OCI-LY1 (cell line): ENCODE data around the gene OSMR.

Experiments used
- H2AFZ ChIP-seq: fragments of 200-600 bp; sonication (generic), shearing (Covaris generic); 2 replicates; pipeline ENCODE4 v1.6.0; 2014; ENCODE audit warnings: antibody characterized with exemption, mild to moderate bottlenecking, low read length
- H3F3A ChIP-seq: fragments of 200-600 bp; sonication (generic), shearing (Covaris generic); 2 replicates; pipeline ENCODE4 v1.6.0; 2014; ENCODE audit warnings: mild to moderate bottlenecking, antibody characterized with exemption, low read length, moderate library complexity; ENCODE audit not compliant: insufficient read depth
- H3K27ac ChIP-seq: fragments of 200-600 bp; sonication (generic); 2 replicates; pipeline ENCODE4 v1.5.1; 2014; ENCODE audit warnings: low read length, mixed run types, mild to moderate bottlenecking, low read depth; ENCODE audit not compliant: poor library complexity, severe bottlenecking
- H3K27me3 ChIP-seq: fragments of 200-600 bp; sonication (generic); 2 replicates; pipeline ENCODE4 v1.6.0; 2014; ENCODE audit warnings: antibody characterized with exemption, mild to moderate bottlenecking, low read length, moderate library complexity; ENCODE audit not compliant: insufficient read depth
- H3K36me3 ChIP-seq: fragments of 200-600 bp; sonication (generic); 2 replicates; pipeline ENCODE4 v1.6.1; 2014; ENCODE audit warnings: mild to moderate bottlenecking, antibody characterized with exemption, low read length, moderate library complexity, mixed read lengths; ENCODE audit not compliant: insufficient read depth
- H3K4me1 ChIP-seq: fragments of 200-600 bp; sonication (generic); 2 replicates; pipeline ENCODE4 v1.5.1; 2014; ENCODE audit warnings: mild to moderate bottlenecking, low read length, moderate library complexity; ENCODE audit not compliant: insufficient read depth, severe bottlenecking
- H3K4me2 ChIP-seq: fragments of 200-600 bp; sonication (generic), shearing (Covaris generic); 2 replicates; pipeline ENCODE4 v1.6.1; 2014; ENCODE audit warnings: low read length
- H3K4me3 ChIP-seq: fragments of 200-600 bp; sonication (generic); 2 replicates; pipeline ENCODE4 v1.5.1; 2014; ENCODE audit warnings: low read length, low read depth, mild to moderate bottlenecking, mixed read lengths; ENCODE audit not compliant: poor library complexity, severe bottlenecking
- H3K79me2 ChIP-seq: fragments of 200-600 bp; shearing (Covaris generic); 2 replicates; pipeline ENCODE4 v1.6.1; 2016; ENCODE audit warnings: mixed run types, low read length, mixed read lengths; ENCODE audit not compliant: insufficient read depth
- H3K9ac ChIP-seq: fragments of 200-600 bp; sonication (generic), shearing (Covaris generic); 2 replicates; pipeline ENCODE4 v1.6.1; 2014; ENCODE audit warnings: mild to moderate bottlenecking, low read length, mixed read lengths
- H3K9me2 ChIP-seq: fragments of 200-600 bp; sonication (generic), shearing (Covaris generic); 2 replicates; pipeline ENCODE4 v1.6.1; 2014; ENCODE audit warnings: low read depth, mild to moderate bottlenecking, low read length, mixed read lengths
- H3K9me3 ChIP-seq: fragments of 200-600 bp; shearing (Covaris generic); 2 replicates; pipeline ENCODE4 v1.6.1; 2014; ENCODE audit warnings: low read length, mixed read lengths
- H4K20me1 ChIP-seq: fragments of 200-600 bp; sonication (generic), shearing (Covaris generic); 2 replicates; pipeline ENCODE4 v1.6.0; 2016; ENCODE audit warnings: mild to moderate bottlenecking, low read length; ENCODE audit not compliant: insufficient read depth
- CTCF ChIP-seq: fragments of 200-600 bp; sonication (generic), shearing (Covaris generic); IDR thresholded peaks from 2 replicates; pipeline ENCODE4 v1.5.1; 2017; ENCODE audit warnings: mild to moderate bottlenecking, antibody characterized with exemption, low read length, moderate library complexity, mixed read lengths
- EZH2 ChIP-seq: fragments of 200-600 bp; sonication (generic), shearing (Covaris generic); IDR thresholded peaks from 2 replicates; pipeline ENCODE4 v1.8.0; 2017; ENCODE audit warnings: borderline replicate concordance, mixed run types, mild to moderate bottlenecking, antibody characterized with exemption, low read length, moderate library complexity, mixed read lengths

OSMR gene

GRCh38 chr5:38870595-38870994 is 24.8 kb downstream of the OSMR start:
- TF ChIP-seq EZH2: no peak
- no peak for TF ChIP-seq CTCF
- H3K4me1 ChIP-seq: no peaks in the 10 kb centered on the region
- no peaks in the 10 kb centered on the region for H3K79me2 ChIP-seq
- H3K4me2 ChIP-seq: no peak overlapping the region
- H3K4me3 ChIP-seq: no peak overlapping the region
- H3K9me3 ChIP-seq: no peaks in the 10 kb centered on the region
- no peak overlapping the region for H3K9ac ChIP-seq
- H3K36me3 ChIP-seq: no peaks in the 10 kb centered on the region
- no peaks in the 10 kb centered on the region for H3K27me3 ChIP-seq
- no peak overlapping the region for H2AFZ ChIP-seq
- no peaks in the 10 kb centered on the region for H3F3A ChIP-seq
- no peak overlapping the region for H3K27ac ChIP-seq
- no peaks in the 10 kb centered on the region for H3K9me2 ChIP-seq
- H4K20me1 ChIP-seq: no peaks in the 10 kb centered on the region

GRCh38 chr5:38871058-38871605 is 25.3 kb downstream of the OSMR start:
- Histone ChIP-seq H3K4me2 (no peak overlapping the region), H3K27me3 (no peaks in the 10 kb centered on the region), H4K20me1 (no peaks in the 10 kb centered on the region)

GRCh38 chr5:38871790-38872551 is 26.2 kb downstream of the OSMR start:
- no peak overlapping the region for H2AFZ ChIP-seq
- no peaks in the 10 kb centered on the region for H3K9me3 ChIP-seq
- H3F3A ChIP-seq: no peaks in the 10 kb centered on the region
- no peaks in the 10 kb centered on the region for H3K36me3 ChIP-seq
- H3K27ac ChIP-seq: no peak overlapping the region
- no peaks in the 10 kb centered on the region for H3K4me1 ChIP-seq
- H3K9me2 ChIP-seq: no peaks in the 10 kb centered on the region
- H3K79me2 ChIP-seq: no peaks in the 10 kb centered on the region
- no peak overlapping the region for H3K4me3 ChIP-seq
- H4K20me1 ChIP-seq: no peaks in the 10 kb centered on the region
- TF ChIP-seq CTCF: no peak
- no peak for TF ChIP-seq EZH2
- H3K9ac ChIP-seq: no peak overlapping the region
- no peak overlapping the region for H3K4me2 ChIP-seq
- H3K27me3 ChIP-seq: no peaks in the 10 kb centered on the region

More at GRCh38 chr5:38871058-38871605, 25.3 kb downstream of the OSMR start:
- no peak for TF ChIP-seq CTCF
- no peak for TF ChIP-seq EZH2
- Histone ChIP-seq H3K9me3 (no peaks in the 10 kb centered on the region), H3K9me2 (no peaks in the 10 kb centered on the region), H3F3A (no peaks in the 10 kb centered on the region), H3K79me2 (no peaks in the 10 kb centered on the region), H3K27ac (no peak overlapping the region), H3K36me3 (no peaks in the 10 kb centered on the region), H3K9ac (no peak overlapping the region), H2AFZ (no peak overlapping the region), H3K4me3 (no peak overlapping the region), H3K4me1 (no peaks in the 10 kb centered on the region)
